ENCODE measurements around the gene HOXD1.

Gene HOXD1

DNA sequence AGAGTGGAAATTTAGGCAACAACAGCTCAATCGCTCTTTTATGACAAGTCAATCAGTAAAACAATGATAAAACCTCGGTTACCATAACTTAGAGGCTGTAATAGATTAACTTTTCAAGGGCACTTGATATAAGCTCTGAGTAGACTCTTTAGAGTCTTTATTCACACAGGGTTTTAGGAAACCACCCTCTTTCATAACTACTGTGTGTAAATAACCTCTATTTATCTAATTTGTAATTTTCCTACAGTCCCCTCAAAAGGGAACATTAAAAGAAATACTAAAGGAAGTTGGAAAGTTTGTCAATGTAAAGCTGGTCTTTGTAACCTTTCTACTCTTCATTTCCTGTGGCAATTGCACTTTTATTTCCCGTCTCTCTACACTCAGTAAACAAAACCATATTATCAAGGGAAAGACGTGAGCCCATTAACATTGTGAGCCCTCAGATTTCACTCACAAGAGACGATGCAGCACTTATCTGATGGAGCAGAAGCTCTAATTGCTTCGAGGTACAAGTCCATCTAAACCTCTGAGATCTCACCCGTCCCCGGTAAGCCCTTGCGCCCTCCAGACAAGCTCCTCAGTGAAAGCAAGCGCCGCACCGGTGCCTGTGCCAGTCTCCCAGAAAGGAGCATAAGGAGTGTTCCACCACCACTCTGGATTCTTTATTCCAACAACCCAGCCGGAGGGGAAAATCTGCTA, 1.1 kb upstream of the HOXD1 start:
- no peak for DNase-seq

DNA sequence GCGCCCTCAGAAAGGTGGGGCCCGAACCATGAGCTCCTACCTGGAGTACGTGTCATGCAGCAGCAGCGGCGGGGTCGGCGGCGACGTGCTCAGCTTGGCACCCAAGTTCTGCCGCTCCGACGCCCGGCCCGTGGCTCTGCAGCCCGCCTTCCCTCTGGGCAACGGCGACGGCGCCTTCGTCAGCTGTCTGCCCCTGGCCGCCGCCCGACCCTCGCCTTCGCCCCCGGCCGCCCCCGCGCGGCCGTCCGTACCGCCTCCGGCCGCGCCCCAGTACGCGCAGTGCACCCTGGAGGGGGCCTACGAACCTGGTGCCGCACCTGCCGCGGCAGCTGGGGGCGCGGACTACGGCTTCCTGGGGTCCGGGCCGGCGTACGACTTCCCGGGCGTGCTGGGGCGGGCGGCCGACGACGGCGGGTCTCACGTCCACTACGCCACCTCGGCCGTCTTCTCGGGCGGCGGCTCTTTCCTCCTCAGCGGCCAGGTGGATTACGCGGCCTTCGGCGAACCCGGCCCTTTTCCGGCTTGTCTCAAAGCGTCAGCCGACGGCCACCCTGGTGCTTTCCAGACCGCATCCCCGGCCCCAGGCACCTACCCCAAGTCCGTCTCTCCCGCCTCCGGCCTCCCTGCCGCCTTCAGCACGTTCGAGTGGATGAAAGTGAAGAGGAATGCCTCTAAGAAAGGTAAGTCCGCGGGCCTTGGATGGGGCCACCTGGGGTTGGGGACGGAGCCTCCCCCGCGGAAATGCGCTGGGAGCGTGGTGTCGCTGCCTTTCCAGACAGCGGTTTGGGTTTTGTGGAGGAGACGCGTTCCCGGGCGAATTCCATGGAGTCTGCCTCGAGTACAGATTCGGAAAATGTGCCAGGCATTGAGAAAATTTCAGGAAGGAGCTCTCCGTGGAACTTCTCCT, 559 bp downstream of the HOXD1 start:
- no peak for DNase-seq

DNA sequence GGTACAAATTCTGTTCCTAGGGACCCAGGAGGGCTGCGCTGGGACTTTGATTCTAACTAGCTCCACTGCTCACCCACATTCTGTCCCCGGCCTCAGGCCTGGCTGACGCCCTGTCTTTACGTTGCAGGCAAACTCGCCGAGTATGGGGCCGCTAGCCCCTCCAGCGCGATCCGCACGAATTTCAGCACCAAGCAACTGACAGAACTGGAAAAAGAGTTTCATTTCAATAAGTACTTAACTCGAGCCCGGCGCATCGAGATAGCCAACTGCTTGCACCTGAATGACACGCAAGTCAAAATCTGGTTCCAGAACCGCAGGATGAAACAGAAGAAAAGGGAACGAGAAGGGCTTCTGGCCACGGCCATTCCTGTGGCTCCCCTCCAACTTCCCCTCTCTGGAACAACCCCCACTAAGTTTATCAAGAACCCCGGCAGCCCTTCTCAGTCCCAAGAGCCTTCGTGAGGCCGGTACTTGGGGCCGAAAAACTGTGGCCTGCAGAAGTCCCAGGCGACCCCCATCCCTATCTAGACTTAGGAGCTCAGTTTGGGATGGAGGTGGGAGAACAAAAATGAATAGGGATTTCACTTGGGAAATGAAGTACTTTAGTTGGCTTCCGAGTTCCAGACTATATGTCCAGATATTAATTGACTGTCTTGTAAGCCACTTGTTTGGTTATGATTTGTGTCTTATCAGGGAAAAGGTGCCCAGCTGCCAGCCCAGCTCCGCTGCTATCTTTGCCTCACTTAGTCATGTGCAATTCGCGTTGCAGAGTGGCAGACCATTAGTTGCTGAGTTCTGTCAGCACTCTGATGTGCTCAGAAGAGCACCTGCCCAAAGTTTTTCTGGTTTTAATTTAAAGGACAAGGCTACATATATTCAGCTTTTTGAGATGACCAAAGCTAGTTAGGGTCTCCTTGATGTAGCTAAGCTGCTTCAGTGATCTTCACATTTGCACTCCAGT, 1.5 kb downstream of the HOXD1 start:
- DNase-seq = no peak

DNA sequence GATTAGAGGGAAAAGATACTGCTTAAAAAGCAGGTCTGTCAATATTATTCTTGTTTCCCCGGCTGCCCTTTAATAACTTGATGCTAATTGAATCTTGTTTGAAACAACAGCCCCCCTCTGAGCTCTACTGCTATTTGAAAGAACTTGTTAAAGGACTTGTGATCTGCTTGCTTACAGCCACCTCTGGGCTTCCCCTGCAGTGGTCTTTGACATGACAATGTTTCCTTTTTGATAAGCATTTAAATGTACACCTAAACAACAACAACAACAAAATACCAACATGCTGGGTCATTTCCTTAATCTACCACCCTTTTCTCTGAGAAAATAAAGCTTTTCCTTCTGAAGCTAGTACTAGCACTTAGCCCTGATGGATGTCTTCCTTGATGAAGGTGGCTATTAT, 3.9 kb downstream of the HOXD1 start:
- DNase-seq = no peak

DNA sequence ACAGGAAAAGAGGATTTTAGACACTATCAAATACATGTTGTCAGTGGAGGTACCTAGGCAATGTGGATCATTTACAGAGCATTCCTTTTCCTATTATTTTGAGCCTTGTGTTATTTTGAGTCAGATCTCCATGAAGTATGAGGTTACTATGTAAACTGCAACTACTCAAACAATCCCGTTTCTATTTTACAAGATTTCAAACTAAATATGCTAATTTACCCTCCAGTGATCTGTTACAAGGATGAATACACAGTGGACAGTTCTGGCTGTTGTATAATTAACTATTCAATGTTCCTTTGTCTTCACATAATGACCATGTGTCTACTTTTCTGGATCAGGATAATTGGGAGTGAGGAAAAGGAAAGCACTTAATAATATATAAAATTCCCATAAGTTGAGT, 4.6 kb downstream of the HOXD1 start:
- no peak for DNase-seq

DNA sequence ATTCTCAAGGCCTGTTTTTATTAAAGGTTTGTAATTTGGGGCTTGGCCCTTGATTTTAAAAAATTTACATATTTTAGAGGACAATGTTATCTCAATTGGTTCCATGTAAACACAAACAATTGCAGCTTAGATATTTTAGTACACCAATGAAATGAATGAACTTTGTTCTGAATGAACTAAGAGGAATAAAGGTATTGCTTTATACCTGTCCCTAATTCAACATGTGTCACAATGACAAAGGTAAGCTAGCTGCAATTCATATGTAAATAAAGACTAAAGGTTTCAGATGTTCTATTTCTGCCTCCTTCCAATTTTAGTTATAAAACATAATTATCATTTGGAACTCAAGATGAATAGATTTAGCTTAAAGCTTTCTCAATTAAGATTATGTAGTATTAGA, 11.4 kb downstream of the HOXD1 start:
- no peak for DNase-seq

DNA sequence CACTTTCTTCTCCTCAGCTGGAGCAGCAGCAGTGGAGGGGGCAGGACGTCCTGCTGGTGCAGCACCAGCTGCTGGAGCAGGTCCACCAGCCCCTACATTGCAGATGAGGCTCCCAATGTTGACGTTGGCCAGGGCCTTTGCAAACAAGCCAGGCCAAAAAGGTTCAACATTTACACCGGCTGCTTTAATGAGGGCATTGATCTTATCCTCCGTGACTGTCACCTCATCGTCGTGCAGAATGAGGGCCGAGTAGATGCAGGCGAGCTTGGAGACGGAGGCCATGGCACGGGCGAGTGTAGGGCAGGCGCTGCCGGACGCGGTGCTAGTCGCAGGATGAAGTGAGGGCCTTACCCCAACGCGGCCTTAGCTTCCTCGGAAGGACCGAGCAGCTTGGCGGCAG, 12.5 kb downstream of the HOXD1 start:
- DNase-seq = no peak

DNA sequence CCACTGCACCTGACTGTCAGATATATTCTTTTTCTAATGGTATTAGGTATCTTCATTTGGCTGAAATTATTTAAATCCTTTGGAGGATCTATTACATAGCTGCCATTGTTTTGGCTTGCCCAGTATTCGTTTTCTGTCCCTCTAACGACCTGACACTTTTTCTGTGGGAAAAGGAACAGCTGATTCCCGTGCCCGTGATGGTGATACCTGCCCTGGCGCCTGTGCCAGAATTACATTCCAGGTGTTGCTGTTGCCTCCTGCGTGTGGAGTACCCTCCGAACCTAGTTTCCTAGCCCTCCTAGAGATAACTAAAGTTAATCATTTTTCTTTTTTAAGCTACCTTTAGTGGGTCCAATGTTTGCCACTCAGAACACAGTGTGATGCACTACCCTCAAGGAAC, 14.0 kb downstream of the HOXD1 start:
- no peak for DNase-seq

DNA sequence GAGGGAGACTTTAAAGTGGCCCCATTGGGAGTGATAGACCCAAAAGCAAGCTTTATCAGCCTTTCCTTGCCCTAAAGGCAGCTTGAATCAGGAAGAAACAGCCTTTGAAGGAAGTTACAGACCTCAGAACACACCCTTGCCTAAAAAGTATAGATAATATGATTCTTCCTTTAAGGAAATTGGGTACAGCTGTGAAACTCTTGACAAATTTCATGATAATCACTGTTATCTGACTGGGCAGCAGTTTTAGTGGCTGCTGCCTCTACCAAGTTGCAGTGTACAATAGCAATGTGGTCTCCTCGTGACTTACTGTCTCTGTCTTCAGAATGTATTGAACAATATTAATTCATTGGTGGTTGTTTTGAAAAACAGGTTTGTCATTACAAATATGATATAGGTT, 16.7 kb downstream of the HOXD1 start:
- DNase-seq = no peak

DNA sequence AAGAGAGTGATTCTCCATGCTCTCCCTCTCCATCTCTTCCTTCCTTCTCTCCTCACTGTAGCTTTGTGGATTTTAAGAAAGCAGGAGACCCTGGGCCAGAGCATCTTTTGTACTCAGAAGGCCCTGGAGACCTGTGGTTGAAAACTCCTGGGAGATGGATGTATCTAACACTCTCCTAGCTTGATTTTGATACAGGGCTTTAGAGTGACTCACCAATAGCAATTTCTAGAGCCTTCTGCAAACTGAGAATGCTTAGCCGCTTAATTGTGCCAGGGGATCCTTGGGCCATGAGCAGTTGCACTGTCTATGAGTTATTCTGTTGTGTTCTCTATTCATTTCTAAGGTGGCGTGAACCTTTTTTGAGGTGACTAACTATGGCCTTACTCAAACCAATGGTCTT, 17.7 kb downstream of the HOXD1 start:
- DNase-seq = no peak

DNA sequence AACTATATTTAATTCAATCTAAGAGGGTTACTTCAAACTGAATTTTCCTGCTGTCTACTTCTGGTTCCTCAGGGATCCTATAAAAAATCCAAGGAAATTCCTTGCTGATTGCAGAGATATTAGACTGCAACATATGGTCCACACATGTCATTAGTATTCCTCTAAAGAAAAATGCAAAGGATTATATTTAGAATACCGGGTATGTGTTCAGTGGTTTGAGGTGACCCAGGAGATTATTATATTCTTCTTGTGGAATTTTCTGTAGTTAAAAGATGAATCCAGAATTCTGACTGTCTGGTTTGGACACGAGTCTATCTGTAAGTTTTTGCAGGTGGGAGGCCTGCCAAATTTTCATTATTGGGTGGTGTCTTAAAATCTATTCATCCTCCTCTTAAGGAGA, 18.2 kb downstream of the HOXD1 start:
- DNase-seq = no peak

DNA sequence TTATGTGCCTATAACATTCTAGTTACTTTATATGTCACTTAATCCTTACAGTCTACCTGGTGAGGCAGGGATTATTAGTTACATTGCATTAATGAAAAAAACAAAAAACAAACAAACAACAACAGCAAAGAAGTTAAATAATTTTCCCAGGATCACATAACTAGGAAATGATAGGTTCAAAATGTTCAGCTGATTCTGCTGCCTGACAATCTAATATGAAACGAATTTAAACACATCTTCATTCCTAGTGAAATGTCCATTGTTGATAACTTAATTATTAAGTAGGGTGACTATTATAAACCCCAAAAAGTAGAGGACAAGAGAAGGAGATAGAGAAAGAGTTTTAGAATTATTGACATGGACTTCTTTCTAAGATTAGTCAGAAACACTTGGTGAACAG, 22.6 kb downstream of the HOXD1 start:
- DNase-seq = no peak

DNA sequence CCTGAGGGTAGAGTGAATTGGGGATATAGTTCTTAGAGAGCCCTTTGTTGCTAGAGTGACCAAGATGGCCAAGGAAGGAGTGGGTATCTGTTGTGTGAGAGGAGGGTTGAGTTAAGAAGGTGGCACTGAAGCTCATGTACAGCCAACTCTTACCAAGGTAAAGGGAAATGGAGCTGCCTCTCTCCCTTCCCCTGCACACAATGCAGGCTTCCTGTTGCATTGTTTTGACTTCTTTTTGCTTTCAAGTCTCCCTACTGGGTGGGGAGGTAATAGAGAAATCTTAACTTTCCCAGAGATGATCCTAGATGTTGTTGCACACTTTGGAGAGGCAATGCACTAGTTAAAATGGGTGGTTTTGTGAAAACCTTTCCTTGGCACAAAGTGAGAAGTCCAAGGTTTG, 23.8 kb downstream of the HOXD1 start:
- DNase-seq = no peak

DNA sequence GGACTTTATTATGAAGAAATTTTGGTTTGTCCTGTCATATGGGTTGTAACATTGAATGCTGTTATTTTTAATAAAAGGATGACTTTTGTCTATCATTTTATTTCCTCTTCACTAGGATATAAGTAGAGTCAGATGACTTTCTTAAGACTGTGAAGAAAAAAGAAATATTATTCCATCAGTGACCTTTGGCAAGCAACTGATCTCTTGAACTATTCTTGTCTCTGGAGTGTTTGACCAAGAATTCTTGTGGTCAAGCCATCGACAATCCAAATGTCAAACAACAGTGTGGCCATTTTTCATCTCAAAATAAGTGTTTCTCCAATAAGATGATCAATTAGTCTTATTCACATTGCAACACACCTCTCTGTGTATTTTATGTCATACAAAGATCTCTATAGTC, 24.9 kb downstream of the HOXD1 start:
- no peak for DNase-seq

DNA sequence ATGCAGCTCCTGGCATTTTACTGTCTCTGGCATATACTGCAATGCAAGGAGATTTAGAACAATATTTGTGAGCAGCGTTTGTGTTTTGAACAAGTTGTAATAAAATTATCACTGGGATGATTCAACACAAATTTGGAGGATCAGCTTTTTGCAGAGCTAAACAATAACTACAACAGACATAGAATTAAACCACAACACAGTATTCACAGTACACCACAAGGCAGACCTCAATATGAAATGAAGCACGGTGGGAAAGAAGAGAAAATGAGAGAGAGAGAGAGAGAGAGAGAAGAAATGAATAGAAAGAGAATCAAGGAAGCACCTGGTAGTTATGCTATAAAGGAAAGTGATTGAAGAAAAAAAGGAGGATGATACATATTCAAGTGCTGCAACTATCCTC, 39.4 kb downstream of the HOXD1 start:
- no peak for DNase-seq

DNA sequence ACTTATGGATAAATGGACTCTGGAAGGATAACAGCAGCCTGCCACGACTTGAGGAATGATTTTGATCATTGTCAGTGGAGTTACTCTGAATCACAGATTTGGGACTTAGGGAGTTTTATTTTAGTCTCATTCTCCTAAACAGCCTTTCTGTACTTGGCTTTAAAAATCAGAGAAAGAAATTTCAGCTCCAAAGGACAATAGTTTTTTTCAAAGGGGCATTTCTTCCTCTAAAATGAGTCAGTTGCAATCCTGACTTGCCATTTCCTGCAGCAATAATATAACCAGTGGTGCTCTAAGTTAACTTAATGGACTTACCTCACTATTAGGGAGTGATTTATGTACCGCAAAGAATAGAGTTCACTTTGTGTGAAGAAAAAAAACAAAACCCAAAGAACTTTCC, 45.7 kb downstream of the HOXD1 start:
- DNase-seq = no peak

DNA sequence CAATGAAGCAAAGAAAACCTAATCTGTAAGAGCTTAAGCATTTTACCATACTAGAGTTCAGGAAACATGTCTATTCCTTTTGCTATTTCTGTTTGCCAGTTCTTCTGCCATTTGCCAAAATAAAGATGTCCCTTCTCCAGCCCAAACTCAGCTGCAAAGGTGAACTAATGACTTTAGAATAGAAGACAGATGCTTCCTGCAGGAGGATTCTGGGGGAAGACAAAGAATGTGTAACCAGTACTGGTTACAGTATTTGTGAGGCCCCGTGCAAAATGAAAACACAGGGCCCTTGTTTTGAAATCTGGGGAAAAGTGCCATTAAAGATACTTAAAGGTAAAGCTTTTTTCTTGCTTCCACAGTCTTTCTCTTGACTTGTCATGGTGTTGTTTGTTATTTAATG, 46.5 kb downstream of the HOXD1 start:
- no peak for DNase-seq

DNA sequence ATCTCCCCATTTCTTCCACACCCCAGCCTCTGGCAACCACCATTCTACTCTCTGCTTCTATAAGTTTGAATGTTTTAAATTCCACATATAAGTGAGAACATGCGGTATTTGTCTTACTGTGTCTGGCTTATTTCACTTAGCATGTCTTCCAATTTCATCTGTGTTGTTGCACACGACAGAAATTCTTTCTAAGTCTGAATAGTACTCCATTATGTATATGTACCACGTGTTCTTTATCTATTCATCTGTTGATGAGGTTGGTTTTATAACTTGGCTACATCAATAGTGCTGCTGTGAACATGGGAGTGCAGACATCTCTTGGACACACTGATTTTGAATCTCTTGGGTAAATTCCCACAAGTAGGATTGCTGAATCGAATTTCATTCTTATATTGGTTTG, 49.0 kb downstream of the HOXD1 start:
- no peak for DNase-seq

DNA sequence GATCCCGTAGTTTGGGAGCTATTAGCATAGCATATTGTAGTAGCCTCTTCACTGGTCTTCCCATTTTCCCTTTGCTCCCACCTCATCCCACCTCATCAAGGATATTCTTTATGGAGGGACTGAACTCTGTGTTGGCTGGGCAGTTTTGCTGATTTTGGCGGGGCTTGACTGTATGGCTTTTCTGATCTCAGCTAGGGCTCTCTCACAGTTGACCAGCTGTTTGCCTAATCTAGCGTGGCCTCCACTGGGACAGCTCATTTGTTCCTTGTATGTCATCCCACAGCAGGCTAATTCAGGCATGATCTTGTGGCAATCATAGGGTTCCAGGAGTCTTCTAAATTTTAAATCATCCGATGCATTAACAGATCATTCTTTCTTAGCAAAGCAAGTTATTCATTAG, 50.6 kb downstream of the HOXD1 start:
- DNase-seq = no peak

DNA sequence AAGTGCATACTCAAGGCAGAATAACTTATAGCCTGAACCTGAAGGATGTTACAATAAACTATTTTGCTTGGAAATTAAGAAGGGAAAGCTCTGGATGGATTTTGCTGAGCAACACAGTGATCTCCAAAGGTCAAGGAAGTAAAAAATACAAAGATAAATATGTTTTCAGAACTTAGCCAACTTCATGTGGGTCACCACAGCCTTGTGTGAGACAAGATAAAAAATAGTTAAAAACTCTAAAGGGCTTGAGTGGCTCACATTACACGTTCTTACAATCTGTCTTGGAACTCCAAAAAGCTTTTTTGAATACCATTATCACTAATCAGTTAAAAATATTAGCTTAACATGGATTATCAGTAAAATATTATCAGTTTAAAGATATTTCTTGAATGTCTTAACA, 51.8 kb downstream of the HOXD1 start:
- no peak for DNase-seq

Measured in NCI-H226 (cell line).